ENCODE results near the gene ZC3H13.
"Not testable (repeated sequence)": the region's sequence is repeated elsewhere in the genome, so short reads cannot be mapped to it uniquely, and the experiment has no call there.

The ZC3H13 gene

DNA sequence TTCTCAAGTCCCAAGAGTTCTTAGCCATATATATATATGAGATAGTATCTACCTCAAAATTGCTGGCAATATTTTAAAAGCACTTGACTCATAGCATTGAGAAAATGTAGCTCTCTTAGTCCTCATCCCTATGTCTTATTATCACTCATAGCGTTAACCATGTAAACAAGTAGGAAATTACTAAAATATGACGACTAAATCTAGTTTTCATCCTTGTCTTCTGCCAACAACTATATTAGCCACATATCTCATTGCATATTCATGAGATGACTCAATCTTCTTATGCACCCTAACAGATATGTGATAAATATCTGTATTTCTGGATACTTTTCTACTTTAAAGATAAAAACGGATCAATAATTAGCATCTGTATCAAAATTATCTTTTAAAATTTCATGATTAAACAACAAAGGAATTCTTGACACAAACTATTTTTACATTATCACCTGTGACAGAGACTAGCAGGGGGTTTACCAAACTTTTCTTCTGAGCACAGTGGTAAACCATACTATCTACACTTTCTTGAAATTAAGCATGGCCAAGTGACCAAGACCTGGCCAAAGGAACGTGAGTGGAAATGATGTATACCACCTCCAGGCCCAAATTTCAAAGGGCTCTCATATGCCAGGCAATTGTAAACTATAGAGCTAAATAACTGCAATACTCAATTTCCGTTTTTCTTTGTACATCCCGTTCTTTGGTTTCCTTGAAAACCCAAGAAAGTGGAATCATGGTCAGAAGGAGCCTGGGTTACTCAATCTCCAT lies 45.7 kb downstream of the ZC3H13 start:
- DNase-seq: no peak

DNA sequence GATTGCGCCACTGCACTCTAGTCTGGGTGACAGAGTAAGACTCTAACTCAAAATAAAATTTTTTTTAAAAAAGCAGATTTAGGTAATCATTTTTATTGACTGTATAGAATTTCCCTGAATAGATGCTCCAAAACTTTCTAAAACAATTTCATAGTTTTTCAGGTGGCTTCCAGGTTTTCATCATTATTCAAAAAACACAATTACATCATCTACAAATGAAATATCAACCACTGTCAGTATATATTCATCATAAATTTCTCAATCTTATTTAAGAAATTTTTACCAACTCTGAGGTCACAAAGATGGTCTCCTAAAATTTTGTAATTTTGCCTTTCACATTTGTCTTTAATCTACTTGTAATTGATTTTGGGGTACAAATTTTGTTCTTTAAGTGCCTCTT lies 48.1 kb downstream of the ZC3H13 start:
- no peak for DNase-seq

DNA sequence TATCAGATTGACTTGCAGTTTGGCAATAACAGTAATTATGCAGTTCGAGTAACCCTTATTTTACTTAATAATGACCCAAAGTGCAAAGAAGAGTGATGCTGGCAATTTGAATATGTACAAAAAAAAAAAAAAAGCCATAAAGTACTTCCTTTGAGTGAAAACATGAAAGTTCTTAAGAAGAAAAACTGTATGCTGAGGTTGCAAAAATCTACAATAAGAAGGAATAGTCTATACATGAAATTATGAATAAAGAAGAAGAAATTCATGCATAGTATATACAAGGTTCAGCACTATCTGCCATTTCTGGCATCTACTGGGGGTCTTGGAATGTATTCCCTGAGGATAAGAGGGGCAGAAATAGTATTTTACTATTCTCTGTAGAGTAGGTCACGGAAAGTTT lies 55.9 kb downstream of the ZC3H13 start:
- DNase-seq: no peak

DNA sequence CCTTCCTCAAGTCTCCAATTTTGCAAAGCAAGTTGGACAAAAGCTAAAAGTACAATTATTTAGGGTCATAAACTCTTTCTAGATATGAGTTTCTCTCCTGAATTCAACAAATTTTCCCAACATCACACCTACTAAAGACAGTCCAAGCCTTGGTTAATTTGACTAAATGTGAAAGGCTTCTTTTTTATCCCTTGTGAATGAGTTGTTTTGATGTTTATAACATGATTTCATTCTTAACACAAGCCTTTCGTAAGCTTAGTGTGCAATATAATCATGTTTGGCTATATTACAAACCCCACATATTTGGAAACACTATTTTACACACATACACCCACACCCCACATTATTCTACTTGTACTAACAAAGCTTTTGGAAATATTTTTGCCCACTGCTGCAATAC lies 57.3 kb downstream of the ZC3H13 start:
- DNase-seq: no peak

DNA sequence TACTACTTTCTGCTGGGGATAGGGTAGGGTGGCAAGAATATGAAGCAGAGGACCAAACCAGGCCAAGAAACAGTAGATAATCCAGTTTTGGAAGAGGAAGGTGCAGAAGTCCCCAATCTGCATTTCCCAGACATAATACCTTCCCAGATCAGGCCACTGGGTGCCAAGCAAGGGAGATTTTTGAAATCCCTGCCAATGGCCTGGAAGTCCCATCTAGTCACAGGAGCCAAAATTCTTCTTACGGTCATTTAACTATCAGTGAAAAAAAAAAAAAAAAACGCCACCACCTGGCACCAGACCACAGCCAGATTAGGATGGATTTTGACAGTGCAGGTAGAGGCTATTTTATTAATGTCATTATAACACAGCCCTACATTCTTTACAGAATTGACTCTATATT lies 57.8 kb downstream of the ZC3H13 start:
- DNase-seq: no peak

DNA sequence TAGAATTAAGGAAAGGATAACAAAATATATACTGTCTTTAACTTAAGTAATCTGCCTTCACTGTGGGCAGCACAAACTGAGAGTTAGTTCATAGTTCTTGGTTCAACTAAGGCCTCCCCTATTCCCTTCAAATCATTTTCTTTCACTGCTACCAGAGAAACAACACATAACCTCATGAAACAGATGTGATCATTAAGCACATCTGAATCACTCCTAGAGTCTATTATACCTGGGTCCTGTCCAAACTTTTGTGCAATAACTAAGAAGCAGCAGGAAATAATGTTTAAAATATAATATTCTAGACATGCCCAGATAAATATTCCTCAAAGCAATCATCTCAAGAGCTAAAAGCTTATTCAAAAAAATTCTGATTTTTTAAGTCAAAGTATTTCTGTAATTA lies 62.9 kb downstream of the ZC3H13 start:
- DNase-seq: no peak

DNA sequence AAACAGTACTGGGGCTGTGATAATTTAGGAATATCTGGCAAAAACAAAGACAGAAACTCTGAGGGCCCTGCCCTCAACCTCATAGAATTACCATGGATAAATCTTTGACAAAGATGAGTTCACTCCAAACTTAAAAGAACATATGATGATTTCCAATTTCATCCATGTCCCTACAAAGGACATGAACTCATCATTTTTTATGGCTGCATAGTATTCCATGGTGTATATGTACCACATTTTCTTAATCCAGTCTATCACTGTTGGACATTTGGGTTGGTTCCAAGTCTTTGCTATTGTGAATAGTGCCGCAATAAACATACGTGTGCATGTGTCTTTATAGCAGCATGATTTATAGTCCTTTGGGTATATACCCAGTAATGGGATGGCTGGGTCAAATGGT lies 71.4 kb downstream of the ZC3H13 start:
- DNase-seq: not testable (repeated sequence)

DNA sequence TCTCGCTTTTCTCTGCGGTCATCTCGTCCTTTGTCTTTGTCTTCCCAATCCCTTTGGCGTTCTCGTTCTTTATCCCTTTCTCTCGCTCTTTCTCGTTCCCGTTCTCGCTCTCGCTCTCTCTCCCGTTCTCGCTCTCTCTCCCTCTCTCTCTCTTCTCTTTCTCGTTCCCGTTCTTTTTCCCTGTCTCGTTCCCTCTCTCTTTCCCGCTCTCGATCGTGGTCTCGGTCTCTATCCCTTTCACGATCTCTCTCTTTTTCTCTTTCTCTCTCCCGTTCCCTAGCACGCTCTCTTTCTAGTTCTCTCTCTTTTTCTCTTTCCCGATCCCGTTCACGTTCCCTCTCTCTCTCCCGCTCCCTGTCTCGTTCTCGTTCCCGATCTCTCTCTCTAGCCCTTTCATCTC lies 77.2 kb downstream of the ZC3H13 start:
- no peak for DNase-seq

DNA sequence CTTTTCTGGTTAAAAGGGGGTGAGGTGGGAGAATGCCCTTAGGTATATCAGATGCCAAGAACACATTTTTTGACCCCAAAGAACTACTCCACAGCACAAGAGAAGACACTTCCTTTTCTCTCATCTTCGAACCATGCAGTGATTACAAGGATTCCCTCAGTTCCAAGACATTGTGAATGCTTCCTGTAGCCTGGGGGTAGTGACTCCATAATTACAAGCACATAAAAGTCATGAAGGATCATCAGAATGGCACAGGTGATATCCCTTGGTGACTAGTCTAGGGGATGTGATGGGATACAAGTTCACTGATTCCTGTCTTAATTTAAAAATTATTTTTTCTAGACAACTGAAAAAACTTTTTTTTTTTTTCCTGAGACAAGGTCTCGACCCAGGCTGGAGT lies 78.0 kb downstream of the ZC3H13 start:
- no peak for DNase-seq

DNA sequence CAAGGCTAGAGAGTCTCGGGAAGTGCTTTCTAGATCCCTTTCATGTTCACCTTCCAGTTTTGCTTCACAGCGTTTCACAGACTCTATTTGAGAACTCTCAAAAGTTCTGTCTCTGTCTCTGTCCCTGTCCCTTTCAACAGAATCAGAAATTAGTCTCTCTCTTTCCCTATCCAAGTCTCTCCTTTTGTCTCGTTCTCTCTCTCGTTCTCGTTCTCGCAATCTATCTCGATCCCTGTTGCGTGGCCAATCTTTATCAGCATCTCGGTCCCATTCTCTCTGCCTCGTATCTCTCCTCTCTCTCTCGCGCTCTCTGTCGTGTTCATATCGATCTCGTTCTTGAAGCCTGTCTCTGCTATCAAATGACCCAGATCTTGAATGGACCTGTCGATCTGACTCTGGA lies 85.0 kb downstream of the ZC3H13 start:
- no peak for DNase-seq

DNA sequence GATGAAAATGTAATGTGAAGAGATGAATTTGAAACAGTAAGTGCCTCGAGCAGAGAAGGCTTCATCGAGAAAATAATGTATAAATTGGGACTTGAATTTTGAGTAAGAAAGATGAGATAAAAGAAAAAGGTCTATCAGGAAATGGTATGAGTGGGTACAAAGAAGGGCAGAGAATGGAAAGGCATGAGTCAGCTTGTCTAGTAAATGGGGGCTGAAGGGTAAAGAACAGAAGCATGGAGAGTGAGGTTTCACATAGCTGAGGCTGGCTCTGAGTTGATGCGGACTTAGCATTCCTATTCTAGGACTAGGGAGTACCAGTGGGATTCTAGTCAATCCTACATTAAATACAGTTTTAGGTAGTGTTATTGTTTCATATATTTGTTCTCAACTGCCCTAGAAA lies 85.8 kb downstream of the ZC3H13 start:
- DNase-seq: no peak

DNA sequence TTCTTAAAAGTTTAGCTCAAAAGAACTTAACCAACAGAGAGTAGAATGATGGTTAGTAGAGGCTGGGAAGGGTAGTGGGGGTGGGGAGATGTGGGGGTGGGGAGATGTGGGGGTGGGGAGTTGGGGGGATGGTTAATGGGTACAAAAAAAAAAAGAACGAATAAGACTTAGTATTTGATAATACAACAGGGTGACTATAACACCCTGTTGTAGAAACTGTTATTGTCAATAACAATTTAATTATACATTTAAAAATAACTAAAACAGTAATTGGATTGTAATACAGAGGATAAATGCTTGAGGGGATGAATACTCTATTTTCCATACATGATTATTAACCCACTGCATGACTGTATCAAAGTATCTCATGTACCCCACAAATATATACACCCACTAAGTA lies 91.1 kb downstream of the ZC3H13 start:
- DNase-seq: no peak

DNA sequence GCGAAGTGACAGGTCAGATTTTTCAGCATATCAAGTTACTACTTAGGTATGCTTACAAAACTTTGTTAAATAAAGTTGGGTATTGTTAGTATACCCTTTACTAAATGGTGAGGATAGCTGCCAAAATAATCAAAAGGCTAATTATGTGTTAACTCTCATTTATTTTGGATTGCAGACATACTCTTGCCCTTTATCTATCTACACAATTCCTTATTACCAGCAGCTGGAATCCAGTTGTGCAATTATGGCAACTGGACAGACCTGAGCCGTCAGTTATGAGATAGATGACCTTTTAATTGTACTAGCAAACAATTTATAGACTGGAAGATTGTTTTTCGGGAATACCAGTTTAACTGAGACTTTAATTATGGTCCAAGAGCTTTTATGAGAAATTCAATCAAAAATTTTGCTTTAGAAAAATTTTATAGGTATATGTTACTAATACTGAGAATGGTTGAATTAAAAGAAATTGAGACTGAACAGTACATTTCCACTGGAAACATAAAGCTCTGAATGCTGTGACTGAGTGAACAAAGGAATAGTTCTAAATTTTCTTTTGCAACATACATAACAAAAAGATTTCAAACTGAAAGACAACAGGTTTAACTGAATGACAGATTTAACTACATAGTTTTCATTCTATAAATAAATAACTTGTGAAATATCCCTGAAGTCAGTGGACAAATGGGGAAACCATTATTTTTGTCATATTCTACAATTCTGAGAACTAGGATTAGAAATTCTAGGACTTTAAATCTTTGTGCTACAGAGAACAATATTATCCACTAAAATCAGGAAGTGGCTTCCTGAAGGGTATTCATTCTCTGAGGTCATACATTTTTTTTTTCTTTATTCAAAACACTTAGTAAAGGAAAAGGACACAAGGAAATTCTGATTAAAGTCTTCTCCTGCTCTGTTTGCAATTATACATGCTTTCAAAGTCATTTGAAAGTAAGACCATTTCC lies 97.4 kb downstream of the ZC3H13 start:
- no peak for DNase-seq

DNA sequence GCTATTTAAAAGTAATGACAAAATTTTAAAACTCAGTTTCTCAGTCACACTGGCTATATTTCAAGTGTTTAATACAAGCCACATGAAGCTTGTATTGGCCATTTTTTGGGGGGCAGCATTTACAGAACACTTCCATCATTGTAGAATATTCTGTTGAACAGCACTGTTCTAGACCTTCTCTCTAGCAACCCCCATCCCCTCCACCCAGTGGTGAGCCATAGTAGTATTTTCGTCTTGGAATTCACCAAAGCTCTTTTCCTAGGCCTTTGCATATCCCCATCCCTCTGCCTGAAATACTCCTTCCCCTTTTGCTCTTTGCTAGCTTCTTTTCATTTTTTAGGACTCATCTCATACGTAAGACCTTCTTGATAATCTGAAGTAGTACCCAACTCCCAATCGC lies 99.5 kb downstream of the ZC3H13 start:
- DNase-seq: no peak

DNA sequence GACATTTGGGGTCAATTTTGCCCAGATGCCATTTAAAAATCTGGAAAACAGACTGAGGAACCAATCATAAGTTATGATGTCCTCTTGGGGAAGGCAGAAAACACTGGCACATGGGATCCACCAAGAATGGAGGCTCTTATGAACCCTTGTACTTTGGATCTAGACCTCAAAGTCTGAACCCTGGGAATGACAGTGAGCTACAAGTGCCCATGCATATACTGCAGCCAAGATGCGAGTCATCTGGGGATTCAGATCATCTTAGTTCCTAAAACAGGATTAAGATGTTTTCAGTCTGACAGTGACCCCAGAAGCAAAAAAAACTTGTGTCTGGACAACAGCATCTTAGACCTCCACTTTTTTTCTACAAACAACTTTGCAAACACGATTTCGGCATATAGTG lies 100.8 kb downstream of the ZC3H13 start:
- DNase-seq: no peak

DNA sequence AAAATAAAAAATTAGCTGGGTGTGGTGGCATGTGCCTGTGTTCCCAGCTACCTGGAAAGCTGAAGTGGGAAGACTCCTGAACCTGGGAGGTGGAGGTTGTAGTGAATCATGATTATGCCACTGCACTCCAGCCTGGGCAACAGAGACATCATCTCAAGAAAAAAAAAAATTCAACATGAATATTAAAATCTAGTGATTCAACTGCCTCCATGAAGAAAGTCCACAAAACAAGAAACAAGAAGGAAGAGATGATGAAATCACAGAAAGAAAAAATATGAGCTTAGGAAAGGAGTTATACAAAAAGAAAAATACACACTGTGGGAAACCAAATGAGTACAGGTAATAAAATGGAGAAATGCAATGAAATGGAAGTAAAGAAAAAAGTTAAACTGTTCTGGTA lies 101.4 kb downstream of the ZC3H13 start:
- DNase-seq: no peak

DNA sequence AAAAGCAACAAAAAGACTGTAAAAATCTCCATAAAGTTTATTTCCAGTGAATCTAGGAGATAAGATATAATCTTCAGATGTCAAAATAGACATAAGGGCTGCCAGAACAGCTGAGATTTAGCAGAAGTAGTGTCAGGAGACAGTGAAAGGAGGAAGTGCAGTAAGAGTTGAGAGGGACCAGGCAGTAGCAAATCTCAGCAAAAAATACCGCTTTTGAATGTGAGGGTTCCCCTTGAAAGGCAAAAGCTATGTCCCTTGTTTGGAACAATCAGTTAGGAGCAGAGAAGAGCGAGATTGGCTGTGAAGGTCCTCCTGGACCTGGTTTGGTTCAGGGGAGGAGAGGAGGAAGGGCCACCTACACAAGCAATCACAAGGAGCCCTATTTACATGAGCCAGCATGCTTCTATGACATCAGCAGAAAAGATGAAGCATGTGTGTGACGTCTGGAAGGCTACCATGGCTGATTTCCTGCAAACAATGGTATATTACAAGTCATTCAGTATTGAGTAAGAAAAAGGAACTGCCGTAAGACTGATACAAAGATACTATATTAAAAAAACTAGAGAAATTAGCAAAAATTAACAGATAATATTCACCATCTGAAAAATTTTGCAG lies 102.1 kb downstream of the ZC3H13 start:
- no peak for DNase-seq

DNA sequence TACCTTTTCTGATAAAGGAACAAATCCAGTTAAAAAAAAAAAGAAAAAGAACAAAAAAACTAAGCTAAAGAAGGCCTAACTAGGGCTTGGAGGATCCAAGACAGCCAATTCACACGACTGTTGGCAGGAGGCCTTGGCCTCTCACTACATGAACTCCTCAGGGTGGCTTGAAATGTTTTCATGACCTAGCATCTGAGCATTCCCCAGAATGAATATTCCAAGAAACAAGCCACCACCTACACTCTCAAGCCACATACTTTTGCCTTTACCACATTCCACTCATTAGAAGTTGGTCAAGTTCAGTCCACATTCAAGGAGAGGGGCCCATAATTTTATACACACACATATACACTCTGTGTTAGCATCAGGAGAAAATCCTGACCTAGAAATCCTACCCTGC lies 103.4 kb downstream of the ZC3H13 start:
- DNase-seq: peak; percentile 29

DNA sequence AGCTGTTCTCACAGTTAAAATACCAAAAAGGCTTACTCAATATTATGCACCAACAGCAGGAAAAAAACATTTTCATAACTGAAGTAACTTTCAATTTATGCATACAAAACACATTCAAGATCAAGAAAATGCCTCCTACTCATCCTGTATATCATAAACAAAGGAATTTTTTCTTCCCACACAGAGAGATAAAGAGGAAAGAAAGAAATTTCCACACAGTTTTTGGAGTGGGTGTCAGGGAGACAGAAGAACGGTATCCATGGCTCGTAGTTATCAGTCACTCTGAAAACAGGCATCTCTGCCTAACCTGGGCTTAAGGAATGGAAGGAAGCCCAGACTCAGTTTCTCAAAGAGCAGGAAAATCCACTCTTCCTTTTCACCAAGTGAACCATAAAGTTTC lies 108.6 kb downstream of the ZC3H13 start:
- DNase-seq: no peak

DNA sequence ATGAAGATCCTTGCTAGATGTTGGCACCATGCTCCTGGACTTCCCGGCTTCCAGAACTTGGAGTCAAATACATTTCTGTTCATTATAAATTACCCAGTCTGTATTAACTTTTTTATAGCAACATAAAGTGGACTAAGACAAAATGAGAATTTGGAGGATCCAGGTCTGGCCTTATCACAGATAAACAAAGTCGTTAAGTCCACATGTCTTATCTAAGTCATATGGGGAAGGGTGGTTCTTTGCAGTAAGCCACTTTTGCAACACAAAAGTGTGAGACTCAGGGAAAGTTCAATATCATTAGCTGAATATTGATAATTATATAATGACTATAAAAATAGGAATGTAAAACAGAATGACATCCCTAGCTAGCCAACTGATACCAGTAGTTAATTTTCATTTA lies 109.4 kb downstream of the ZC3H13 start:
- no peak for DNase-seq

DNA sequence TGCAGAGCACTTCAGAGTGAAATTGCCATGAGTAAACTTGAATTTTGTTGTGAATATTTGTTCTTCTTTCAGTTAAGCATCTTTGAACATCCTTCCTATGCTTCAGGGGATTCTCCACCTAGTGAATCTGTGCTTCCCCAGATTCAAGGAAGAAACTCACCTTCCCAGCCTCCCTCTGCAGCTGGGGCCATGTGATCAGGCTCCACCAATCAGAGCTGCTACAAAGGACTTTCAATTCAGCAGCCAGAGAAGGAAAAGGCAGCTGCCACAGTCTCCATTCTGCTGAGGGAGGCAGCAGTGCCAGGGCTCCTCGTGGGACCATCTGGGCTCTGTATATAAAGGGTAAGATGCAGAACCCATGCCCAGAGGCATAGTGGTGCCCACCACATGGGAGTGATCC lies 111.3 kb downstream of the ZC3H13 start:
- DNase-seq: no peak

DNA sequence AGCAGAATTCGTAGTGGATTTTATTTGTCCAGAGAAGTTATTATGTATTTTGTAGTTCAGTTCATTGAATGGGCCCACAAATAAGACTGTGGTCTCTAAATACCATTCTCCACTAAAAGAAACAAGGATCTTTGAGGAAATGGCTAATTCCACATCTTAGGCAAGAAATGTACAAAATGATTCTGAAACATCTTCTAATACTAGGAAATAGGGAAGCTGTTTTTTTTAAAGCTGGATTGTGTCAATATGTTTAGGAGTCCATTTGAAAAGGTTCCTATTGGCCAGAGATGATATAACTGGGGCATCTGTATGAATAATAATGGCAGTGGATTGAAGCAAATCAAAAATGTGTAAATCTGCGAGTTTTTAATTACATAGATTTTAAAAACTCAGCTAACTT lies 112.5 kb downstream of the ZC3H13 start:
- DNase-seq: no peak

DNA sequence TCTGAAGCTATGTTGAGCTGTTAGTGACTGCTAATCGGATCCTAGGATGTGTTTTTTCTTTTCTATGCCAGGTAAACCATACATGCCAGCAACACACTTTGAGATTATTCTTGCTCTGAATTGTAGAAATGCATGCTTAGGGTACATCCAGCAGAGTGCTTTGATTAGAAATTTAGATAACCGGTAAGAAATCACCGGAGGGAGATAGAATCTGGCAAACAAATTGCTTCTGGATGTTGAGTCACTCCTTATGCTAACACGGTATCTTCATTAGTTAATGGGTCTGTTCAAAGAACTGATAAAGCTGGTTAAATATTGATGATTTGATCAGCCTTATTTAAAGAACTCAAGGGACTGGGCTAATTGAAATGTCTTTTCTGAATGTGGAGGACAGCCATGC lies 115.9 kb downstream of the ZC3H13 start:
- DNase-seq: no peak

DNA sequence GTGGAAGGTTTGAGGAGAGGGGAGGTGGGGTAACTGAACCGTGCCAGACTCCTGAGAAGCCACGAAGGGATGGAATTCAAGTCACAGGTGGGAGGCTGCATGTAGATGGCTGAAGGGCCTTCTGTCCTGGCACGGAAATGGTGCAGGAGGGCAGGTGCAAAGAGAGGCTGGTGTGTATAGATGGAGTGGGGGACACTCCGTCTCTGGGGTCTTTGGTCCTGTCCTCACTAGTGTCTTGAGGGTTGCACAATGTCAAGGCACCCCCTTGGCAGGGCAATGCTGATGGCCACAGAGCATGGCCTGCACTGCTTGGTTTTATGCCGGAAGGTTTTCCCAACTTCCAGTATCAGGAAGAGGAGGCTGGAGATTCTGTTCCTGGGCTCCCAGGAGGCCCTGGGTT lies 118.3 kb downstream of the ZC3H13 start:
- DNase-seq: no peak
